Memory B cell (primary cell): Measurements from ENCODE around the gene MKRN2.
"Not testable (repeated sequence)": the region's sequence is repeated elsewhere in the genome, so short reads cannot be mapped to it uniquely, and the experiment has no call there.

Experiments used
- ATAC-seq: fragments of 150-1000 bp; cut with Tn5 transposase; 2 replicates; pipeline ENCODE4 v1.10.0; 2021; ENCODE audit warnings: low read depth, mild to moderate bottlenecking, moderate library complexity
- DNase-seq, 2 donors: peaks; one replicate each; pipeline ENCODE4 v3.0.0; 2022; ENCODE audit warnings: low spot score in 2 of 2
- H3K27ac Mint-ChIP-seq: one replicate; pipeline ENCODE4 v1.8.0; 2022; ENCODE audit warnings: mild to moderate bottlenecking, moderate library complexity, mixed read lengths
- H3K27me3 Mint-ChIP-seq: one replicate; pipeline ENCODE4 v1.8.0; 2022; ENCODE audit warnings: mixed read lengths
- H3K36me3 Mint-ChIP-seq: one replicate; pipeline ENCODE4 v1.8.0; 2022; ENCODE audit warnings: mild to moderate bottlenecking, mixed read lengths
- H3K4me1 Mint-ChIP-seq: one replicate; pipeline ENCODE4 v1.8.0; 2022; ENCODE audit warnings: mixed read lengths
- H3K4me3 Mint-ChIP-seq: one replicate; pipeline ENCODE4 v1.8.0; 2022; ENCODE audit warnings: mild to moderate bottlenecking, moderate library complexity, mixed read lengths
- H3K9me3 Mint-ChIP-seq: one replicate; pipeline ENCODE4 v1.8.0; 2022; ENCODE audit warnings: mixed read lengths

Gene MKRN2

GRCh38 chr3:12620305-12620704 is 63.4 kb downstream of the MKRN2 start:
- Mint-ChIP-seq H3K4me1 (peaks cover 20% of the 10 kb centered on the region), H3K36me3 (peaks cover 7% of the 10 kb centered on the region), H3K4me3 (no peak overlapping the region), H3K9me3 (no peaks in the 10 kb centered on the region), H3K27me3 (no peaks in the 10 kb centered on the region), H3K27ac (no peak overlapping the region)
- DNase-seq = no peak
- ATAC-seq = no peak

GRCh38 chr3:12620729-12621128 is 63.8 kb downstream of the MKRN2 start:
- H3K4me1 Mint-ChIP-seq = peaks cover 24% of the 10 kb centered on the region
- no peaks in the 10 kb centered on the region for H3K27me3 Mint-ChIP-seq
- H3K27ac Mint-ChIP-seq = peak overlapping the region; percentile 83
- no peak overlapping the region for H3K4me3 Mint-ChIP-seq
- H3K9me3 Mint-ChIP-seq = no peaks in the 10 kb centered on the region
- peaks cover 9% of the 10 kb centered on the region for H3K36me3 Mint-ChIP-seq
- ATAC-seq = no peak
- no peak for DNase-seq

GRCh38 chr3:12622335-12622734 is 65.4 kb downstream of the MKRN2 start:
- peaks cover 27% of the 10 kb centered on the region for H3K4me1 Mint-ChIP-seq
- H3K36me3 Mint-ChIP-seq = peaks cover 3% of the 10 kb centered on the region
- DNase-seq = no peak
- no peak for ATAC-seq
- H3K9me3 Mint-ChIP-seq = no peaks in the 10 kb centered on the region
- H3K27ac Mint-ChIP-seq = peak overlapping the region; percentile 83
- no peak overlapping the region for H3K4me3 Mint-ChIP-seq
- no peaks in the 10 kb centered on the region for H3K27me3 Mint-ChIP-seq

GRCh38 chr3:12624056-12624455 is 67.2 kb downstream of the MKRN2 start:
- Mint-ChIP-seq H3K4me3 (no peak overlapping the region), H3K9me3 (no peaks in the 10 kb centered on the region), H3K27ac (no peak overlapping the region), H3K4me1 (peaks cover 30% of the 10 kb centered on the region), H3K36me3 (peaks cover 4% of the 10 kb centered on the region), H3K27me3 (no peaks in the 10 kb centered on the region)
- DNase-seq (no peak), ATAC-seq (no peak)

- H3K27ac Mint-ChIP-seq = peak overlapping the region; percentile 50
- not testable (repeated sequence) for DNase-seq, H3K4me3 Mint-ChIP-seq, ATAC-seq, H3K27me3 Mint-ChIP-seq, H3K9me3 Mint-ChIP-seq, H3K36me3 Mint-ChIP-seq
- peaks cover 32% of the 10 kb centered on the region for H3K4me1 Mint-ChIP-seq
Observed at GRCh38 chr3:12624964-12625363, 68.1 kb downstream of the MKRN2 start.

- Mint-ChIP-seq H3K36me3 (peaks cover 12% of the 10 kb centered on the region), H3K4me3 (no peak overlapping the region), H3K9me3 (no peaks in the 10 kb centered on the region), H3K27me3 (no peaks in the 10 kb centered on the region), H3K27ac (no peak overlapping the region), H3K4me1 (peaks cover 32% of the 10 kb centered on the region)
- ATAC-seq (no peak), DNase-seq (no peak)
Observed at GRCh38 chr3:12627370-12627769, 70.5 kb downstream of the MKRN2 start.

GRCh38 chr3:12628813-12629212 is 71.9 kb downstream of the MKRN2 start:
- Mint-ChIP-seq H3K27me3 (no peaks in the 10 kb centered on the region), H3K36me3 (peaks cover 15% of the 10 kb centered on the region), H3K4me1 (peaks cover 32% of the 10 kb centered on the region), H3K4me3 (no peak overlapping the region), H3K27ac (no peak overlapping the region), H3K9me3 (no peaks in the 10 kb centered on the region)
- ATAC-seq (no peak), DNase-seq (no peak)

- H3K4me1 Mint-ChIP-seq = peaks cover 30% of the 10 kb centered on the region
- DNase-seq = no peak
- H3K4me3 Mint-ChIP-seq = no peak overlapping the region
- ATAC-seq = no peak
- peaks cover 17% of the 10 kb centered on the region for H3K36me3 Mint-ChIP-seq
- H3K27ac Mint-ChIP-seq = peak overlapping the region; percentile 55
- no peaks in the 10 kb centered on the region for H3K9me3 Mint-ChIP-seq
- no peaks in the 10 kb centered on the region for H3K27me3 Mint-ChIP-seq
Observed at GRCh38 chr3:12629560-12629959, 72.7 kb downstream of the MKRN2 start.

- no peak for ATAC-seq
- H3K27ac Mint-ChIP-seq = peak overlapping the region; percentile 20
- peaks cover 17% of the 10 kb centered on the region for H3K36me3 Mint-ChIP-seq
- H3K4me3 Mint-ChIP-seq = no peak overlapping the region
- DNase-seq = no peak
- no peaks in the 10 kb centered on the region for H3K27me3 Mint-ChIP-seq
- no peaks in the 10 kb centered on the region for H3K9me3 Mint-ChIP-seq
- H3K4me1 Mint-ChIP-seq = peaks cover 28% of the 10 kb centered on the region
Observed at GRCh38 chr3:12630292-12630691, 73.4 kb downstream of the MKRN2 start.

- not testable (repeated sequence) for DNase-seq, H3K9me3 Mint-ChIP-seq, H3K4me3 Mint-ChIP-seq, ATAC-seq, H3K27me3 Mint-ChIP-seq
- peak overlapping the region; percentile 20 for H3K27ac Mint-ChIP-seq
- H3K36me3 Mint-ChIP-seq = peaks cover 16% of the 10 kb centered on the region
- H3K4me1 Mint-ChIP-seq = peaks cover 24% of the 10 kb centered on the region
Observed at GRCh38 chr3:12630843-12631242, 74.0 kb downstream of the MKRN2 start.

- H3K27me3 Mint-ChIP-seq = no peaks in the 10 kb centered on the region
- DNase-seq = no peak
- peaks cover 21% of the 10 kb centered on the region for H3K4me1 Mint-ChIP-seq
- no peaks in the 10 kb centered on the region for H3K9me3 Mint-ChIP-seq
- ATAC-seq = no peak
- no peak overlapping the region for H3K27ac Mint-ChIP-seq
- peaks cover 16% of the 10 kb centered on the region for H3K36me3 Mint-ChIP-seq
- H3K4me3 Mint-ChIP-seq = no peak overlapping the region
Observed at GRCh38 chr3:12632523-12632922, 75.6 kb downstream of the MKRN2 start.

- Mint-ChIP-seq H3K9me3 (no peaks in the 10 kb centered on the region), H3K27ac (no peak overlapping the region)
Observed at GRCh38 chr3:12633108-12633507, 76.2 kb downstream of the MKRN2 start.

More at GRCh38 chr3:12633108-12633507, 76.2 kb downstream of the MKRN2 start:
- no peak for ATAC-seq
- Mint-ChIP-seq H3K4me1 (peaks cover 24% of the 10 kb centered on the region), H3K4me3 (no peak overlapping the region), H3K36me3 (peaks cover 18% of the 10 kb centered on the region), H3K27me3 (no peaks in the 10 kb centered on the region)
- no peak for DNase-seq
